H1 (cell line): ENCODE data around the gene SSBP3. TPM values are rescaled to one million over a fixed set of nuclear protein-coding genes. Genes with fewer than 3 reads are reported as not detected.

Source experiments
- CTCF ChIA-PET: fragments of 300-600 bp; sonication (Branson Sonifier 250); formaldehyde crosslinking; loops from one replicate; lab custom pipeline; 2021; ENCODE audit not compliant: partially characterized antibody; lab: Charles Lee
- POLR2A ChIA-PET: fragments of 300-600 bp; sonication (Branson Sonifier 250); formaldehyde crosslinking; loops from one replicate; lab custom pipeline; 2021; ENCODE audit warnings: inconsistent platforms; ENCODE audit not compliant: partially characterized antibody; lab: Charles Lee
- DNase-seq, 2 experiments: peaks; one replicate each; pipeline versions ENCODE4 v3.0.0 to v3.0.0-alpha.2; 2010 to 2022; ENCODE audit warnings: low spot score in 2 of 2, low read depth in 1 of 2, mixed read lengths in 1 of 2
- FAIRE-seq: peaks from 2 replicates; lab custom pipeline; 2011; peaks lifted over from hg19 to GRCh38; lab: Jason Lieb, UNC
- H2AFZ ChIP-seq: 2 replicates; pipeline ENCODE4 v1.8.1; 2012; ENCODE audit warnings: low read length, inconsistent platforms
- H2AK5ac ChIP-seq: 2 replicates; pipeline ENCODE4 v1.6.1; 2013; ENCODE audit warnings: low read depth, low read length
- H2BK120ac ChIP-seq: replicated peaks from 2 replicates; pipeline ENCODE3; 2013; ENCODE audit warnings: low read depth, low read length, inconsistent platforms
- H2BK12ac ChIP-seq: 2 replicates; pipeline ENCODE4 v1.6.1; 2013; ENCODE audit warnings: low read depth, low read length
- H2BK15ac ChIP-seq: 2 replicates; pipeline ENCODE4 v1.6.1; 2013; ENCODE audit warnings: low read length
- H2BK20ac ChIP-seq: 2 replicates; pipeline ENCODE4 v1.6.1; 2013; ENCODE audit warnings: low read length
- H2BK5ac ChIP-seq: 2 replicates; pipeline ENCODE4 v1.6.1; 2013; ENCODE audit warnings: low read depth, low read length
- H3K14ac ChIP-seq: 2 replicates; pipeline ENCODE4 v1.6.1; 2013; ENCODE audit warnings: inconsistent platforms; ENCODE audit not compliant: insufficient read length
- H3K18ac ChIP-seq: 2 replicates; pipeline ENCODE4 v1.6.1; 2013; ENCODE audit warnings: low read length; ENCODE audit errors: extremely low read depth
- H3K23ac ChIP-seq: 2 replicates; pipeline ENCODE4 v1.6.1; 2013; ENCODE audit warnings: inconsistent platforms; ENCODE audit not compliant: insufficient read length
- H3K23me2 ChIP-seq: 2 replicates; pipeline ENCODE4 v1.6.1; 2013; ENCODE audit warnings: low read depth, low read length
- H3K27ac ChIP-seq: 2 replicates; pipeline ENCODE4 v1.6.1; 2011; ENCODE audit warnings: low read depth, low read length, inconsistent platforms
- H3K27me3 ChIP-seq, 4 experiments: replicated peaks in 1 of 4; 1 replicate in 1 of 4; 2 replicates in 3 of 4; pipeline versions ENCODE4 v1.6.1 to v1.8.1; 2011 to 2013; ENCODE audit warnings: low read length in 3 of 4, mild to moderate bottlenecking in 3 of 4, inconsistent platforms in 2 of 4, mixed read lengths in 2 of 4, moderate library complexity in 1 of 4; ENCODE audit not compliant: control insufficient read depth in 3 of 4, insufficient read depth in 3 of 4; ENCODE audit errors: extremely low read depth in 1 of 4
- H3K36me3 ChIP-seq, 4 experiments: 2 replicates each; pipeline versions ENCODE4 v1.6.1 to v1.8.1; 2011 to 2013; ENCODE audit warnings: mild to moderate bottlenecking in 4 of 4, low read length in 3 of 4, moderate library complexity in 2 of 4, control low read depth in 1 of 4, inconsistent platforms in 1 of 4; ENCODE audit not compliant: insufficient read depth in 4 of 4, control insufficient read depth in 2 of 4
- H3K4ac ChIP-seq: replicated peaks from 2 replicates; pipeline ENCODE3; 2013; ENCODE audit warnings: low read length, low read depth, mixed read lengths, inconsistent platforms; ENCODE audit not compliant: insufficient read length
- H3K4me1 ChIP-seq, 4 experiments: replicated peaks in 1 of 4; 1 replicate in 1 of 4; 2 replicates in 3 of 4; pipeline versions ENCODE4 v1.6.1 to v1.8.1; 2011 to 2013; ENCODE audit warnings: low read length in 3 of 4, inconsistent platforms in 2 of 4, mixed read lengths in 1 of 4; ENCODE audit not compliant: insufficient read depth in 4 of 4, control insufficient read depth in 3 of 4
- H3K4me2 ChIP-seq, 2 experiments: 2 replicates each; pipeline versions ENCODE4 v1.6.1 to v1.8.1; 2011 to 2013; ENCODE audit warnings: low read depth in 2 of 2, low read length in 2 of 2, control low read depth in 1 of 2, inconsistent platforms in 1 of 2, mild to moderate bottlenecking in 1 of 2; ENCODE audit not compliant: insufficient read depth in 1 of 2
- H3K4me3 ChIP-seq, 4 experiments: fragments of 200-600, 300-600 bp in 1 of 4; sonication (generic), shearing (Covaris generic), sonication (Bioruptor Twin) in 1 of 4; 2 replicates each; pipeline versions ENCODE4 v1.5.1 to v1.8.1; 2011 to 2016; ENCODE audit warnings: low read length in 4 of 4, low read depth in 3 of 4, control low read depth in 2 of 4, inconsistent platforms in 2 of 4, mild to moderate bottlenecking in 2 of 4, mixed read lengths in 1 of 4, moderate library complexity in 1 of 4; ENCODE audit not compliant: insufficient read depth in 2 of 4; ENCODE audit errors: extremely low read depth in 1 of 4
- H3K56ac ChIP-seq: replicated peaks from 2 replicates; pipeline ENCODE3; 2013; ENCODE audit warnings: low read depth, mild to moderate bottlenecking, mixed read lengths, low read length, inconsistent platforms; ENCODE audit not compliant: insufficient read length
- H3K79me1 ChIP-seq: 2 replicates; pipeline ENCODE4 v1.6.1; 2013; ENCODE audit warnings: low read depth, low read length, control low read depth
- H3K79me2 ChIP-seq, 2 experiments: 2 replicates each; pipeline versions ENCODE4 v1.6.1 to v1.8.1; 2012 to 2013; ENCODE audit warnings: low read length in 2 of 2, mild to moderate bottlenecking in 2 of 2, inconsistent platforms in 1 of 2; ENCODE audit not compliant: insufficient read depth in 2 of 2, control insufficient read depth in 1 of 2
- H3K9ac ChIP-seq, 4 experiments: replicated peaks in 1 of 4; 1 replicate in 1 of 4; 2 replicates in 3 of 4; pipeline versions ENCODE4 v1.6.1 to v1.8.1; 2011 to 2013; ENCODE audit warnings: low read depth in 3 of 4, low read length in 3 of 4, control low read depth in 2 of 4, mild to moderate bottlenecking in 2 of 4, moderate library complexity in 2 of 4, inconsistent platforms in 1 of 4; ENCODE audit errors: extremely low read depth in 1 of 4
- H3K9me3 ChIP-seq, 2 experiments: 2 replicates each; pipeline versions ENCODE4 v1.6.1 to v1.8.1; 2012 to 2013; ENCODE audit warnings: mild to moderate bottlenecking in 2 of 2, moderate library complexity in 2 of 2, control low read depth in 1 of 2, inconsistent platforms in 1 of 2, low read depth in 1 of 2, low read length in 1 of 2, mixed read lengths in 1 of 2; ENCODE audit not compliant: insufficient read depth in 2 of 2
- H4K20me1 ChIP-seq, 2 experiments: replicated peaks in 1 of 2; 2 replicates each; pipeline versions ENCODE3 to v1.8.1; 2011 to 2013; ENCODE audit warnings: inconsistent platforms in 2 of 2, low read length in 2 of 2, mild to moderate bottlenecking in 1 of 2; ENCODE audit not compliant: insufficient read depth in 2 of 2, control insufficient read depth in 1 of 2
- H4K5ac ChIP-seq: 2 replicates; pipeline ENCODE4 v1.6.1; 2013; ENCODE audit warnings: low read length, low read depth, mixed read lengths, inconsistent platforms; ENCODE audit not compliant: insufficient read length
- H4K8ac ChIP-seq: 2 replicates; pipeline ENCODE4 v1.8.0; 2013; ENCODE audit warnings: mild to moderate bottlenecking, moderate library complexity, low read length, inconsistent platforms; ENCODE audit not compliant: insufficient read depth; ENCODE audit errors: extremely low read depth
- H4K91ac ChIP-seq: replicated peaks from 2 replicates; pipeline ENCODE3; 2013; ENCODE audit warnings: low read length, mixed read lengths, inconsistent platforms; ENCODE audit not compliant: insufficient read length
- BRCA1 ChIP-seq: IDR thresholded peaks from 2 replicates; pipeline ENCODE4 v1.6.1; 2012; ENCODE audit warnings: low read depth, low read length, improper control_type of control experiment
- CTBP2 ChIP-seq: IDR thresholded peaks from 2 replicates; pipeline ENCODE4 v1.7.0; 2011; ENCODE audit warnings: borderline replicate concordance, mild to moderate bottlenecking, moderate library complexity, mixed read lengths, low read length; ENCODE audit not compliant: insufficient read depth, insufficient read length
- JUN ChIP-seq: IDR thresholded peaks from 2 replicates; pipeline ENCODE4 v1.6.1; 2011; ENCODE audit warnings: low read depth, mild to moderate bottlenecking, improper control_type of control experiment, low read length
- JUND ChIP-seq: IDR thresholded peaks from 2 replicates; pipeline ENCODE4 v1.6.1; 2011; ENCODE audit warnings: mild to moderate bottlenecking, improper control_type of control experiment, low read length
- NRF1 ChIP-seq: IDR thresholded peaks from 2 replicates; pipeline ENCODE4 v1.6.1; 2011; ENCODE audit warnings: mild to moderate bottlenecking, low read depth, low read length, improper control_type of control experiment
- RXRA ChIP-seq: IDR thresholded peaks from 2 replicates; pipeline ENCODE4 v1.6.1; 2011; ENCODE audit warnings: low read depth, mild to moderate bottlenecking, low read length, moderate library complexity; ENCODE audit not compliant: insufficient read depth
- SP4 ChIP-seq: IDR thresholded peaks from 2 replicates; pipeline ENCODE4 v1.6.1; 2012; ENCODE audit warnings: low read length, inconsistent platforms
- SRF ChIP-seq: IDR thresholded peaks from 2 replicates; pipeline ENCODE4 v1.6.1; 2011; ENCODE audit warnings: mild to moderate bottlenecking, low read depth, low read length, moderate library complexity
- SUZ12 ChIP-seq: fragments of 200-600 bp; sonication (generic); IDR thresholded peaks from 2 replicates; pipeline ENCODE4 v1.6.1; 2012; ENCODE audit warnings: mild to moderate bottlenecking, inconsistent platforms, low read length, moderate library complexity, mixed read lengths
- WGBS, 2 experiments: shearing (Covaris generic) in 1 of 2; methylation state at CpG; one replicate each; pipeline versions ENCODE4 v1.1.6 to v1.1.7; 2013 to 2015; ENCODE audit warnings: low lambda C conversion rate in 2 of 2, mixed read lengths in 2 of 2, inconsistent platforms in 1 of 2, low coverage in 1 of 2, missing lambda C conversion rate in 1 of 2; ENCODE audit not compliant: insufficient replicate concordance in 2 of 2, insufficient coverage in 1 of 2, insufficient read length in 1 of 2; ENCODE audit errors: extremely low coverage in 1 of 2, missing lambda C conversion rate in 1 of 2; 5-methylcytosine and 5-hydroxymethylcytosine counted together
- polyA plus RNA-seq, 7 experiments: library from polyadenylated mRNA; depleted of rRNA in 3 of 7; stranded (reverse) in 5 of 7; unstranded in 2 of 7; fragments of >200 nt in 5 of 7; fragments of 200-250 nt in 2 of 7; gene quantifications; 1 replicate in 5 of 7; 2 replicates in 1 of 7; 4 replicates in 1 of 7; pipeline versions ENCODE4 v1.2.1 to v1.2.3, GENCODE V29; 2011 to 2013; ENCODE audit warnings: missing spikeins in 2 of 7, mixed read lengths in 2 of 7
- total RNA-seq: library from RNA; stranded (reverse); fragmentation: NEBNext Ultra II Directional; extraction: Animal tissue kit (Norgen Biotek cat#: 25700); gene quantifications from 2 replicates; pipeline ENCODE4 v1.2.1, GENCODE V29; 2021
- TF ChIP-seq, protein P1 (sequence below): IDR thresholded peaks from 2 replicates; pipeline ENCODE4 v1.6.1; 2012; ENCODE audit warnings: inconsistent platforms

SSBP3 gene
- total and polyA plus RNA-seq, 2 of the 8 experiments (the other 6 are each of a cell fraction or from before 2014, with no cell fraction given) = 99.7 to 133 TPM

GRCh38 chr1:54243022-54243421, 163.2 kb downstream of the SSBP3 start:
- no peak for DNase-seq

More at GRCh38 chr1:54243022-54243421, 163.2 kb downstream of the SSBP3 start:
- Histone ChIP-seq H2AFZ (no peak overlapping the region), H3K23ac (no peak overlapping the region), H3K4me1 (no peaks in the 10 kb centered on the region), H3K4me2 (no peak overlapping the region), H3K79me2 (no peaks in the 10 kb centered on the region), H2BK5ac (no peak overlapping the region), H3K9me3 (no peaks in the 10 kb centered on the region), H3K36me3 (peaks cover 3 to 37% (median 16%) of the 10 kb centered on the region in 4 experiments; a peak in 7 of 8 replicates), H4K5ac (no peak overlapping the region), H3K27me3 (no peaks in the 10 kb centered on the region; a peak in 1 of 7 replicates), H3K14ac (no peak overlapping the region), H2BK20ac (no peak overlapping the region), H3K9ac (no peak overlapping the region), H3K23me2 (no peaks in the 10 kb centered on the region), H3K4me3 (no peak overlapping the region), H2BK15ac (no peak overlapping the region), H4K91ac (no peak overlapping the region), H3K27ac (no peak overlapping the region), H3K18ac (no peak overlapping the region), H2BK120ac (no peak overlapping the region), H4K20me1 (peaks cover 3 to 10% of the 10 kb centered on the region in 2 experiments), H2BK12ac (no peak overlapping the region), H3K79me1 (no peaks in the 10 kb centered on the region), H4K8ac (no peak overlapping the region), H2AK5ac (no peak overlapping the region), H3K4ac (no peak overlapping the region), H3K56ac (no peak overlapping the region)
- 95% methylated on average over 13 of the region's 13 CpGs; no CpG with 5 or more reads in 1 of the 2 experiments for WGBS, 2 experiments
- FAIRE-seq = no peak
- CTCF ChIA-PET = no interaction called here
- POLR2A ChIA-PET = no interaction called here
- TF ChIP-seq SP4 (no peak), CTBP2 (no peak), SUZ12 (no peak), SRF (no peak), JUND (no peak), BRCA1 (no peak), NRF1 (no peak), JUN (no peak), RXRA (no peak)
- TF ChIP-seq, protein P1, sequence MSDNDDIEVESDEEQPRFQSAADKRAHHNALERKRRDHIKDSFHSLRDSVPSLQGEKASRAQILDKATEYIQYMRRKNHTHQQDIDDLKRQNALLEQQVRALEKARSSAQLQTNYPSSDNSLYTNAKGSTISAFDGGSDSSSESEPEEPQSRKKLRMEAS = no peak
